Activated B cell treated with CpG ODN at 0.5 μM for 24 hours (primary cell): ENCODE results near the gene BRD3. TPM values are rescaled to one million over a fixed set of nuclear protein-coding genes. Genes with fewer than 3 reads are reported as not detected.

Source experiments
- ATAC-seq: fragments of 200-7000 bp; cut with Tn5 transposase; one replicate; pipeline ENCODE4 v1.10.0; 2021; ENCODE audit warnings: low read depth, mild to moderate bottlenecking, moderate library complexity
- CTCF ChIA-PET: fragments of 350-600 bp; sonication (Branson Sonifier 250); formaldehyde crosslinking; loops from one replicate; lab custom pipeline; 2021; ENCODE audit warnings: antibody characterized with exemption; lab: Charles Lee
- POLR2A ChIA-PET: fragments of 350-600 bp; sonication (Branson Sonifier 250); formaldehyde crosslinking; loops from one replicate; lab custom pipeline; 2021; ENCODE audit warnings: antibody characterized with exemption; lab: Charles Lee
- DNase-seq: peaks from one replicate; pipeline ENCODE4 v3.0.0; 2022
- H3K27ac Mint-ChIP-seq: one replicate; pipeline ENCODE4 v1.8.0; 2020; ENCODE audit warnings: mixed read lengths
- H3K27me3 Mint-ChIP-seq: one replicate; pipeline ENCODE4 v1.8.0; 2021; ENCODE audit warnings: mixed read lengths
- H3K36me3 Mint-ChIP-seq: one replicate; pipeline ENCODE4 v1.8.0; 2021; ENCODE audit warnings: low read depth, mixed read lengths
- H3K4me1 Mint-ChIP-seq: one replicate; pipeline ENCODE4 v1.8.0; 2021; ENCODE audit warnings: mixed read lengths
- H3K4me3 Mint-ChIP-seq: one replicate; pipeline ENCODE4 v1.8.0; 2020; ENCODE audit warnings: mild to moderate bottlenecking, mixed read lengths
- H3K9me3 Mint-ChIP-seq: one replicate; pipeline ENCODE4 v1.8.0; 2020; ENCODE audit warnings: mixed read lengths
- CTCF ChIP-seq: fragments of 200-600 bp; IDR thresholded peaks from one replicate; pipeline ENCODE4 v1.8.0; 2022; ENCODE audit warnings: antibody characterized with exemption, mild to moderate bottlenecking
- intact Hi-C: fragments of 100-400 bp; cut with micrococcal nuclease; formaldehyde crosslinking; loops from one replicate; pipeline ENCODE4 v1.15.1; 2024
- total RNA-seq: library from RNA; stranded (reverse); gene quantifications from 2 replicates; pipeline ENCODE4 v1.2.3, GENCODE V29; 2022

Gene BRD3
- total RNA-seq, 1 donor from 2014 or later: 18.3 TPM

DNA sequence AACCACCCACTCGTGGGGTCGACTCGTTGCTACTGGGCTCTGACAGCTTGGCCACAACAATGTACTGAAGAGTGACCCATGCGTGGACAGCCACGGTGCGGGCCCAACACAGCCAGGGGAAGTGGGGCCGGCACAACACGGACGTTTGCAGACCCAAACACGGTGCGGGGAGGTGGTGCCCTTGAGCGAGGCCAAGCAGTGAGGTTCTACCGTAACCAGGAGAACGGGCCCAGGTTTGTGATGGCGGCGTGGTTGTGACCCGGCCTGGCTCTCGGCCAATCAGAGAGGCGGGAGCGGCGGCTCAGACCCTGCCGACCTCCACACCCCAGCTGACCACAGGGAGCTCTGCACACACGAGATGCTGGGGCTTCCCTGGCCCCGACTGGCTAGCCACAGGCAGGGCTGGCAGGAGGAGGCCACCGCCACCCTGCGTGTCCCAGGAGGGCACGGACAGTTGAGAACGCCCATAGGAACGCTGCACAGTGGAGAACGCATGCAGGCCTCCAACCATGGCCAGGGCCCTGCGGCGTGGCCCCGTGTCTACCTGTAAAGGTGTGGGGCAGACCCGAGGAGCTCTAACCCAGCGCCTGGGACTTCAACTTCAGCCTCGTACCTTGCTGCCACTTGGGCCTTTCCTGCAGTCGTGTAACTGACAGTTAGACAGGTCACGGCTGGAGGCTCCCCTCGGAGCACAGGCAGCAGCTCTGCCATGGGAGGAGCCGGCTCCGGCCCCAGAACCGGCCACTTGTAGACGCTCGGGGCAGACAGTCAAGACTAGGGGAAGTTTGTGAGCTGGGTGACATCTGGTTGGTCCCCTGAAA, 13.7 kb downstream of the BRD3 start:
- no peak overlapping the region for H3K27ac Mint-ChIP-seq
- ChIA-PET POLR2A (interaction anchor here (0.9 kb wide), 1 partner anchor 12 kb away, joined by 3 read pairs; no protein-coding TSS in a partner anchor), CTCF (no interaction called here)
- H3K27me3 Mint-ChIP-seq: no peaks in the 10 kb centered on the region
- no peak for DNase-seq
- H3K9me3 Mint-ChIP-seq: no peaks in the 10 kb centered on the region
- intact Hi-C loops: no loop called here
- no peak for TF ChIP-seq CTCF
- H3K36me3 Mint-ChIP-seq: peaks cover 34% of the 10 kb centered on the region
- peaks cover 17% of the 10 kb centered on the region for H3K4me1 Mint-ChIP-seq
- H3K4me3 Mint-ChIP-seq: no peak overlapping the region
- ATAC-seq: no peak

DNA sequence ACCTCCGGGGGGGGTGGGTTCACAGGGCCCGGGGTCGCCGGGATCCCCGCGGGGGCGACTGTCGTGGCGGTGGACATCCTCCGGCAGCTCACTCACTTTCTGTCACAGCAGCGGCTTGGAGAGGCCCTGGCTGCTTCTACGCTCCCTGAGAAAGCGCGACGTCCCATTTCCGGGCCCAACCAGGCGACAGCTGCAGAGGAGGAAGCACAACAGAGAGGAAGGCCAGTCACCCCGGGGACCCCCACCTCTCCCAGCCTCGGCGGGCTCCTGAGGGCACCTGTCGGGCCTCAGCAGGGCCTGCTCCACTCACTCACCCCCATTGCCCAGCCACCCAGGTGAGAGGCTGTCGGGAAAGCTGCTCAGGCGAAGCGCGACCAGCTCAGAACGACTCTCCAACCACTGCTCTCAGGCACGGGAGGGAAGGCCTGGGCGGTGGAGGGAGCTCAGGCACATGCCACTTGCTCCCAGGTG, 14.4 kb downstream of the BRD3 start:
- intact Hi-C loops: no loop called here
- no peak overlapping the region for H3K4me3 Mint-ChIP-seq
- ChIA-PET POLR2A (interaction anchor here (0.9 kb wide), 1 partner anchor 13 kb away, joined by 3 read pairs; no protein-coding TSS in a partner anchor), CTCF (no interaction called here)
- H3K9me3 Mint-ChIP-seq: no peaks in the 10 kb centered on the region
- peaks cover 40% of the 10 kb centered on the region for H3K36me3 Mint-ChIP-seq
- peaks cover 10% of the 10 kb centered on the region for H3K4me1 Mint-ChIP-seq
- no peaks in the 10 kb centered on the region for H3K27me3 Mint-ChIP-seq
- no peak for DNase-seq
- TF ChIP-seq CTCF: no peak
- no peak overlapping the region for H3K27ac Mint-ChIP-seq
- ATAC-seq: no peak

DNA sequence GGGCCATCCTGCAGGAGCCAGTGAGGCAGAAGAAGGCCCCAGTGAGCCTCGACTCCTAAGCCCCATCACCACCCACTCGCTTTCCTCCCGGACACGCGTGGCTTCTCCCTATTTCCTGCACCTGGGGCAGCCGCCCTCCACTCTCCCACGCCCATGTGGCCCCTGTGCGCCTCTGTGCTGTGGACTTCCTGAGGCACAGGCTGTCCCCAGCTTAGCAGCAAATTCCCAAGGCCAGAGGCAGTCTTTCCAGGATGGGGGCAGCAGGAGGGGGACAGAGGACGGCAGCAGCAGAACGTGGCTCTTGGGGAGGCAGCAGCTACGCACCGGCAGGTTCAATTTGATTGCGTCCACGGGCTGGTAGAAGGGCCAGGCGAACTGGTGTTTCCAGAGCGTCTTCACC, 14.9 kb downstream of the BRD3 start:
- POLR2A ChIA-PET: interaction anchor here (0.9 kb wide), 1 partner anchor 13 kb away, joined by 3 read pairs; no protein-coding TSS in a partner anchor
- Mint-ChIP-seq H3K27ac (no peak overlapping the region), H3K36me3 (peaks cover 45% of the 10 kb centered on the region), H3K27me3 (no peaks in the 10 kb centered on the region), H3K4me1 (peaks cover 5% of the 10 kb centered on the region), H3K4me3 (no peak overlapping the region), H3K9me3 (no peaks in the 10 kb centered on the region)
- TF ChIP-seq CTCF: no peak
- no peak for DNase-seq
- intact Hi-C loops: no loop called here
- ATAC-seq: no peak
- CTCF ChIA-PET: no interaction called here

- DNase-seq (no peak), ATAC-seq (no peak)
- intact Hi-C loops: no loop called here
- Mint-ChIP-seq H3K4me3 (no peak overlapping the region), H3K36me3 (peaks cover 50% of the 10 kb centered on the region), H3K27ac (no peak overlapping the region), H3K4me1 (peaks cover 5% of the 10 kb centered on the region), H3K9me3 (no peaks in the 10 kb centered on the region), H3K27me3 (no peaks in the 10 kb centered on the region)
- ChIA-PET CTCF (no interaction called here), POLR2A (no interaction called here)
- no peak for TF ChIP-seq CTCF
Observed at GRCh38 chr9:134052491-134052890, 15.3 kb downstream of the BRD3 start.

- TF ChIP-seq CTCF: no peak
- POLR2A ChIA-PET: interaction anchor here (0.6 to 0.8 kb wide), 3 partner anchors 28 to 851 kb away, joined by 3 to 8 read pairs (median 5); no protein-coding TSS in a partner anchor
- H3K9me3 Mint-ChIP-seq: no peaks in the 10 kb centered on the region
- H3K27ac Mint-ChIP-seq: no peak overlapping the region
- ATAC-seq (no peak), DNase-seq (no peak)
- intact Hi-C loops: no loop called here
- no peak overlapping the region for H3K4me3 Mint-ChIP-seq
- H3K4me1 Mint-ChIP-seq: peaks cover 5% of the 10 kb centered on the region
- H3K36me3 Mint-ChIP-seq: peaks cover 59% of the 10 kb centered on the region
- H3K27me3 Mint-ChIP-seq: no peaks in the 10 kb centered on the region
- CTCF ChIA-PET: no interaction called here
Observed at GRCh38 chr9:134051319-134051718, 16.5 kb downstream of the BRD3 start.
